Liver (tissue), 9 donors: ENCODE measurements around the gene UQCRC1. TPM values are rescaled to one million over a fixed set of nuclear protein-coding genes. Genes with fewer than 3 reads are reported as not detected.

Experiments
- DNase-seq: peaks from one replicate; pipeline ENCODE4 v3.0.0-alpha.2; 2017; ENCODE audit warnings: low spot score
- H3K27ac ChIP-seq, 2 donors: one replicate each; pipeline ENCODE4 v1.7.0; 2013; ENCODE audit warnings: inconsistent platforms in 2 of 2, low read length in 2 of 2, control low read depth in 1 of 2, low read depth in 1 of 2, mild to moderate bottlenecking in 1 of 2
- H3K27me3 ChIP-seq, 4 donors: one replicate each; pipeline versions ENCODE4 v1.6.1 to v1.7.0; 2013; ENCODE audit warnings: low read length in 3 of 4, inconsistent platforms in 1 of 4, mild to moderate bottlenecking in 1 of 4, moderate library complexity in 1 of 4; ENCODE audit not compliant: control insufficient read depth in 4 of 4, insufficient read depth in 4 of 4
- H3K36me3 ChIP-seq, 4 donors: one replicate each; pipeline versions ENCODE4 v1.6.1 to v1.7.0; 2013; ENCODE audit warnings: low read length in 3 of 4, mild to moderate bottlenecking in 3 of 4, low read depth in 1 of 4, moderate library complexity in 1 of 4; ENCODE audit not compliant: control insufficient read depth in 4 of 4, insufficient read depth in 3 of 4
- H3K4me1 ChIP-seq, 4 donors: one replicate each; pipeline versions ENCODE4 v1.6.1 to v1.7.0; 2013; ENCODE audit warnings: low read length in 3 of 4, mild to moderate bottlenecking in 3 of 4, moderate library complexity in 1 of 4; ENCODE audit not compliant: control insufficient read depth in 4 of 4, insufficient read depth in 4 of 4
- H3K4me3 ChIP-seq, 3 donors: one replicate each; pipeline versions ENCODE4 v1.6.1 to v1.7.0; 2013; ENCODE audit warnings: low read length in 3 of 3, control low read depth in 1 of 3, low read depth in 1 of 3, mild to moderate bottlenecking in 1 of 3
- H3K9ac ChIP-seq, 2 donors: one replicate each; pipeline ENCODE4 v1.7.0; 2013; ENCODE audit warnings: low read length in 2 of 2, mild to moderate bottlenecking in 2 of 2, moderate library complexity in 2 of 2, control low read depth in 1 of 2, low read depth in 1 of 2
- H3K9me3 ChIP-seq, 4 donors: one replicate each; pipeline versions ENCODE4 v1.6.1 to v1.7.0; 2013; ENCODE audit warnings: low read length in 3 of 4; ENCODE audit not compliant: control insufficient read depth in 4 of 4
- ATF3 ChIP-seq: IDR thresholded peaks from 2 replicates; pipeline ENCODE4 v1.6.1; 2016; ENCODE audit warnings: antibody characterized with exemption
- CTCF ChIP-seq: fragments of 150-350 bp; IDR thresholded peaks from 2 replicates; pipeline ENCODE4 v1.5.1; 2017; ENCODE audit warnings: improper control_type of control experiment, low read depth, low read length; ENCODE audit not compliant: missing input control
- EGR1 ChIP-seq, 2 donors: IDR thresholded peaks; 2 replicates each; pipeline ENCODE4 v1.6.1; 2016 to 2018; ENCODE audit warnings: antibody characterized with exemption in 2 of 2, low read depth in 2 of 2
- FOXA1 ChIP-seq: IDR thresholded peaks from 2 replicates; pipeline ENCODE4 v1.6.1; 2016; ENCODE audit warnings: antibody characterized with exemption
- FOXA2 ChIP-seq: IDR thresholded peaks from 2 replicates; pipeline ENCODE4 v1.6.1; 2016; ENCODE audit warnings: antibody characterized with exemption
- GABPA ChIP-seq, 2 donors: IDR thresholded peaks in 1 of 2; conservative IDR thresholded peaks in 1 of 2; 2 replicates each; pipeline ENCODE4 v1.6.1; 2016; ENCODE audit warnings: antibody characterized with exemption in 2 of 2, mild to moderate bottlenecking in 1 of 2, moderate library complexity in 1 of 2
- HNF4A ChIP-seq, 2 donors: conservative IDR thresholded peaks; 2 replicates each; pipeline ENCODE4 v1.6.1; 2016; ENCODE audit warnings: antibody characterized with exemption in 2 of 2, mild to moderate bottlenecking in 2 of 2
- HNF4G ChIP-seq: IDR thresholded peaks from 2 replicates; pipeline ENCODE4 v1.6.1; 2016; ENCODE audit warnings: antibody characterized with exemption
- JUND ChIP-seq, 2 donors: IDR thresholded peaks; 2 replicates each; pipeline ENCODE4 v1.6.1; 2016; ENCODE audit warnings: antibody characterized with exemption in 2 of 2
- MAX ChIP-seq: IDR thresholded peaks from 2 replicates; pipeline ENCODE4 v1.6.1; 2016; ENCODE audit warnings: antibody characterized with exemption
- NR2F2 ChIP-seq: IDR thresholded peaks from 2 replicates; pipeline ENCODE4 v1.6.1; 2016; ENCODE audit warnings: antibody characterized with exemption
- RAD21 ChIP-seq, 2 donors: IDR thresholded peaks; 2 replicates each; pipeline ENCODE4 v1.6.1; 2016; ENCODE audit warnings: antibody characterized with exemption in 2 of 2, mild to moderate bottlenecking in 2 of 2
- REST ChIP-seq: IDR thresholded peaks from 2 replicates; pipeline ENCODE4 v1.6.1; 2016; ENCODE audit warnings: antibody characterized with exemption, mild to moderate bottlenecking
- RXRA ChIP-seq, 2 donors: IDR thresholded peaks; 2 replicates each; pipeline ENCODE4 v1.6.1; 2017 to 2018; ENCODE audit warnings: antibody characterized with exemption in 2 of 2, mild to moderate bottlenecking in 1 of 2
- SP1 ChIP-seq: IDR thresholded peaks from 2 replicates; pipeline ENCODE4 v1.6.1; 2018; ENCODE audit warnings: antibody characterized with exemption, mild to moderate bottlenecking
- TAF1 ChIP-seq: conservative IDR thresholded peaks from 2 replicates; pipeline ENCODE4 v1.6.1; 2016; ENCODE audit warnings: antibody characterized with exemption, mild to moderate bottlenecking
- YY1 ChIP-seq: IDR thresholded peaks from 2 replicates; pipeline ENCODE4 v1.6.1; 2016; ENCODE audit warnings: antibody characterized with exemption, mild to moderate bottlenecking
- ZBTB33 ChIP-seq: IDR thresholded peaks from 2 replicates; pipeline ENCODE4 v1.6.1; 2016; ENCODE audit warnings: antibody characterized with exemption
- WGBS: extraction: QIAGEN DNeasy Blood & Tissue Kit; methylation state at CpG from one replicate; pipeline ENCODE4 v1.1.7; 2013; 5-methylcytosine and 5-hydroxymethylcytosine counted together
- polyA plus RNA-seq, 2 donors: library from polyadenylated mRNA; stranded (reverse) in 1 of 2; unstranded in 1 of 2; fragments of 200-250 nt in 1 of 2; fragments of >200 nt in 1 of 2; fragmentation: Nextera tagmentation in 1 of 2; extraction: Ambion mirVana in 1 of 2; gene quantifications; one replicate each; pipeline versions ENCODE4 v1.2.1 to v1.2.3, GENCODE V29; 2013 to 2015
- total RNA-seq, 2 donors: library from RNA; depleted of rRNA; stranded (reverse); fragments of >200 nt; gene quantifications; one replicate each; pipeline ENCODE4 v1.2.3, GENCODE V29; 2014
- donor health status: healthy.
- donor health status: healthy.
- donor health status: healthy.
- donor health status: healthy.
- donor health status: healthy.

UQCRC1 gene
- total and polyA plus RNA-seq, 4 donors: 153 to 373 (median 289) TPM

GRCh38 chr3:48585411-48585810, 24.0 kb downstream of the UQCRC1 start:
- TF ChIP-seq JUND (IDR thresholded peaks at IDR 0.05): no peak
- no peak for TF ChIP-seq GABPA (IDR thresholded peaks at IDR 0.05 in 1 of 2, conservative IDR thresholded peaks at IDR 0.05 in 1 of 2)
- no peak for TF ChIP-seq SP1
- no peak for TF ChIP-seq ATF3
- TF ChIP-seq RXRA (IDR thresholded peaks at IDR 0.05): no peak
- no peak for TF ChIP-seq TAF1
- Histone ChIP-seq H3K9me3 (no peaks in the 10 kb centered on the region), H3K4me3 (no peak overlapping the region), H3K9ac (no peak overlapping the region), H3K36me3 (no peaks in the 10 kb centered on the region), H3K27ac (no peak overlapping the region), H3K27me3 (no peaks in the 10 kb centered on the region), H3K4me1 (peaks cover 0 to 3% (median 0%) of the 10 kb centered on the region in 4 donors)
- WGBS: 86% methylated on average over 8 of the region's 8 CpGs
- DNase-seq: no peak

- no peak for DNase-seq
- TF ChIP-seq FOXA2 (no peak), GABPA (IDR thresholded peaks at IDR 0.05 in 1 of 2, conservative IDR thresholded peaks at IDR 0.05 in 1 of 2) (no peak), HNF4A (conservative IDR thresholded peaks at IDR 0.05) (no peak), TAF1 (no peak), EGR1 (IDR thresholded peaks at IDR 0.05; ENCODE audit: low read depth in 2 of 2) (no peak), RAD21 (IDR thresholded peaks at IDR 0.05) (no peak), JUND (IDR thresholded peaks at IDR 0.05) (no peak), RXRA (IDR thresholded peaks at IDR 0.05) (no peak), NR2F2 (no peak), MAX (no peak), FOXA1 (no peak), CTCF (no peak), YY1 (no peak), REST (no peak), HNF4G (no peak), SP1 (no peak), ATF3 (no peak), ZBTB33 (no peak)
- Histone ChIP-seq H3K4me1 (peaks cover 0 to 3% (median 0%) of the 10 kb centered on the region in 4 donors), H3K9me3 (no peaks in the 10 kb centered on the region), H3K27me3 (no peaks in the 10 kb centered on the region), H3K36me3 (no peaks in the 10 kb centered on the region), H3K27ac (no peak overlapping the region), H3K4me3 (no peak overlapping the region), H3K9ac (no peak overlapping the region)
- WGBS: 91% methylated on average over 9 of the region's 9 CpGs
Measured at GRCh38 chr3:48584836-48585235, 24.6 kb downstream of the UQCRC1 start.
